HG03571 (cell line): ENCODE data around the gene BUD23.
"Not testable (repeated sequence)": the region's sequence is repeated elsewhere in the genome, so short reads cannot be mapped to it uniquely, and the experiment has no call there.

Experiments
- ATAC-seq: cut with Tn5 transposase; IDR thresholded peaks from one replicate; pipeline ENCODE4 v1.9.1; 2021; ENCODE audit not compliant: unreplicated experiment

BUD23 gene

DNA sequence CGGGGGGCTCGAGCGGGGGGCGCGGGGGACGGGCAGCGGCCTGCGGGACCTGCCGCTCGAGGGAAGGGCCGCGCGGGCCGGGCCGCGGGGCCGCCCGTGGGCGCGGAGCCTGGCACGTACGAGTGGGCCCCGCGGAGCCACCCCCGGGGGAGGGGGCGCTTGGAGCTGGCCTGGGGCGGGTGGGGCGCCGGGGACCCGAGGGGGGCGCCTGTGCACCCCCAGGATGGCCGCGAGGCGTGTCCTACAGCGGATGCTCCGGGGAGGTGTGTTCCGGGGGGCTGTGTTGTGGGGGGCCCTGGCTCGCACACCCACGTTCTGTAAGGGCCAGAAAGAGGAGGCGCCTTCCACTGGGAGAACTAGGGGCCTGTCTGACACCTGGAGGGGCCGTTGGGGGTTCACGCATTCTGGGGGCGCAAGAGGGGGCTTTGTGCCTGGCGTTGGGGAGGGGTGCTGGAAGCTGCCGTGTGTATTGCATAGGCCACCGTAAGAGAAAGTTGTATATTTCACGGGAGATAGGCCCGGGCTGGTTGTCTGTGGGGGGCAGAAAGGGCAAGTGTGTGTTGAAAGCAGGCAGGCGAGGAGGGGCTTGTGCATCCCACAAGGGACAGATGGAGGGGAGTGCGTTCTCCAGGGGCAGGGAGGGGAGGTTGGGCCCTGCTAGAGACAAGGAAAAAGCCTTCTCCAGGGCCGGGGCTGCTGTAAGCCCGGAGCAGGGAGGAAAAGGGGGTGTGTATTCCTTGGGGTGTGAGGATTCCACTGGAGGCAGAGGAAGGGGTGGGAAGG is 15.1 kb upstream of the BUD23 start:
- ATAC-seq = no peak

DNA sequence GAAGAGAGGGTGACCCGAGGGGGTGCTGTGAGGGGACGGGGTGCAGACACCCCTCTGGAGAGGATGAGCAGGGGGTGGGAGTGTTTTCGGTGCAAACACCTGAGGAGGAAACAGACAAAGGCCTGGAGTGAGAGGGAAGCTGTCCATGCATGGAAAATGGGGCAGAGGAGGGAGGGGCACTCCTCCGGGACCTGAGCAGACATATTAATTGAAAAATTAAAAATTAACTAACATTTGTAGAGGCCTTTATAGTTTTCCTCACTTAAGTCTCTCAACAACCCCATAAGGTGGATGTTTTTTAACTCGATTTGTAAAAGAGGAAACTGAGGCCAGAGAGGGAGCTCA is 14.5 kb upstream of the BUD23 start:
- ATAC-seq = no peak

- no peak for ATAC-seq
Observed at GRCh38 chr7:73669288-73669701, 14.1 kb upstream of the BUD23 start.

DNA sequence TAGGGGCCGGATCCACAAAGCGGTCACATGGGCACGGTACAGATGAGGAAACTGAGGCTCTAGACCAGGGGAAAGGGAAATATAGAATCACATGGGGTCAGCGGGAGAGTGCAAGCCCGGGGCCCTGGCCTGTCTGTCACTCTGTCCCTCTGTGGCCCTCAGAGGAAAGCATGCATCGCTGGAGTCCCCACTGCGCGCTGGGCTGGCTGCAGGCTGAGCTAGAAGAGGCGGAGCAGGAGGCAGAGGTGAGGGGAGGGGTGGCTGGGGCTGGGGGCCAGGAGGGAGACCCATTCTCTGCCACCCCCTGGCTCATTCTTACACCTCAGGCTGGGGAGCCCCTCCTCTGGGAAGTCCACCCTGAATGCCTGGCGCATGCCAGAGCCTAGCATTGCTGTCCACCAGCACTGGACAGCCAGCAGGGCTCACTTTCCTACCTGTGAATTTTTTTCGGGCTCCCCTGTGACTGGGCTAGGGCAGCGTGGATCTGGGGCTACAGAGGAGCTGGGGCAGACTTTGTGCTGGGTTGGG is 13.5 kb upstream of the BUD23 start:
- ATAC-seq = no peak

DNA sequence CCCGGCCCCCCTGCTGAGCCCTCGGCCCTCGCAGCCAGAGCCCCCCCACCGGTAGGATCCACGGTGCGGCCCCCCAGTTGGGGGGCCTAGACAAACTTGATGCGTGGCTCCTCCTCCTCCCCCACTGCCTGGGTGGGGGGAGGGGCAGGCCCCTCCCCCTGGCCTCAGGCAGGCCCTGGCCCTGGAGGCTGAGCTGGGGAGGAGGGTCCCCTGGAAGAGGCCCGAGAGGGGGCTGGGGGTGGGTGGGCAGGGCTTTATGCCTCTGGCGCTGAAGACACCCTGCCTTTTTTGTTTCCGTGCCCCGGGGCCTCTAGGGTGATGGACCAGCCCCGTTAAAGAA is 12.1 kb upstream of the BUD23 start:
- no peak for ATAC-seq

- no peak for ATAC-seq
Observed at GRCh38 chr7:73671857-73672445, 11.4 kb upstream of the BUD23 start.

DNA sequence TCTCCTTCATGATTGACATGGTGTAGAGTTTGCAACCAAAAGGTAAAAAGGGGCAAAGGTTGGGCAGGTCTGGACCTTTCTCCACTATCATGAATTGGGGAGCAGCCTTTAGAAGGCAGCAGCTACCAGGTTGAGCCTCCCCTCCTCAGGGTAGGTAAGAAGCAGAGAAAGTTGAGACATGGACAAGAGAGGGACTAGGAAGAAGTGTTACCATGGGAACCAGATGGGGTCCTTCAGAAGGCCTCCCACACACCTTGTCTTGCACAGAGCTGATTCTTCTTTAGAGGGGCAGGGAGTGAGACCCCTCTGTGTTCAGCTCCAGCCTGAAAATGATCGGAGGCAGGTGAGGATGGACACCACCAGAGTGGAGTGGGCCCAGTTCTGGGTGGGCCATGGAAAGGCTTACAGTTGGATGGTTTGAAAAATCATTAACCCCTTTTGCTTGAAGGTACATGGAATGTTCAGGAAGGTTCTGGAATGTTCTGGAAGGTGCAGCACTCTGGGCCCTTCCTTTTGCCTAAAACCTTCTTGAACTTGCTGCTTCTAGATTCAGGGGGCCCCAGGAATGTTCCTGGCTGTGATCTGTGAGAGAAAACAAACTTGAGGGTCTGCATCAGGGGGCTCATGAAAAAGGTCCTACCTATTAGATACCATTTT is 8.8 kb upstream of the BUD23 start:
- ATAC-seq = no peak

DNA sequence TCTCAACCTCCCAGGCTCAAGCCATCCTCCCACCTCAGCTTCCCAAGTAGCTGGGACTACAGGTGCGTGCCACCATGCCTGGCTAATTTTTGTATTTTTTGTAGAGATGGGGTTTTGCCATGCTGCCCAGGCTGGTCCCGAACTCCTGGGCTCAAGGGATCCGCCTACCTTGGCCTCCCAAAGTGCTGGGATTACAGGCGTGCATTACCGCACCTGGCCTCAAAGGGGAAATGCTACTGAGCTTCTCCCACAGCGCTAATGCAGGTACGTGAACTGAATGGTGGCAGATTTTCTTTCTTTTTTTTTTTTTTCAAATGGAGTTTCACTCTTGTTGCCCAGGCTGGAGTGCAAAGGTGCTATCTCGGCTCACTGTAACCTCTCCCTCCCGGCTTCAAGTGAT is 7.3 kb upstream of the BUD23 start:
- ATAC-seq = not testable (repeated sequence)

DNA sequence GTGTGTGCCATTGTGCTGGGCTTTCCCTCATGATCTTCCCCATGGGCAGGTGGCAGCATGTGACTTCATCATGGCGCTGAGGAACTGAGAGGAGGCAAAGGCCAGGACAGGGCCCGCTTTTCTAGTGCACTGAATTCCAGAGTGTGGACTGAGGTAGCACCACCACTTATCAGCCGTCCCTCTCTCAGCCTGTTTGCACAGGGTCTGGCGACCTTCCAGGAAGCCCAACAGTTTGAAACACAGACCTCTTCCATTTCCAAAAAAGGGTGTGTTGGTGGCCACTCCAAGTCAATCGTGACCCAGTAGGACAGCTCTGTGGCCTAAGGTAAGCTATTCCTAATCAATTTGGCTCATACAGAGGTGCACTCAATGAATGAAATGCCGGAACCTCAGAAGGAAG is 4.5 kb upstream of the BUD23 start:
- no peak for ATAC-seq

DNA sequence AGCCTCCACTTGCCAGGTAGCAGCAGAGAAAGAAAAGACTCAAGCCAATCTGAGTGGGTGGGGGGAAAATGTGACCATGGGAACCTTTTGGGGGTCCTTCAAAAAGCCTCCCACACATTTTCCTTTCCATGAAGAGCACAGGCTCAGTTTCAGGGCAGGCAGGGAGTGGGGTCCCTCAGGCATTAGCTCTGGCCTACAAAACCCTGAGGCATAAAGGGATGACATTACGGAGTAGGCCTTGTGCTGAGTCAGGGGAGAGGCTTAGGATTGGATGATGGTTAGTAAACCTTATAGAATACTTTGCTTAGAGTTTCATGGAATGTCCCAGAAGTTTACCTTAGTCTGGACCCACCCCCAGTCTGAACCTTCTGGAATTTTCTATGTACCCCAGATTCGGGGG is 3.7 kb upstream of the BUD23 start:
- no peak for ATAC-seq

GRCh38 chr7:73680501-73680900 is 2.9 kb upstream of the BUD23 start:
- no peak for ATAC-seq

DNA sequence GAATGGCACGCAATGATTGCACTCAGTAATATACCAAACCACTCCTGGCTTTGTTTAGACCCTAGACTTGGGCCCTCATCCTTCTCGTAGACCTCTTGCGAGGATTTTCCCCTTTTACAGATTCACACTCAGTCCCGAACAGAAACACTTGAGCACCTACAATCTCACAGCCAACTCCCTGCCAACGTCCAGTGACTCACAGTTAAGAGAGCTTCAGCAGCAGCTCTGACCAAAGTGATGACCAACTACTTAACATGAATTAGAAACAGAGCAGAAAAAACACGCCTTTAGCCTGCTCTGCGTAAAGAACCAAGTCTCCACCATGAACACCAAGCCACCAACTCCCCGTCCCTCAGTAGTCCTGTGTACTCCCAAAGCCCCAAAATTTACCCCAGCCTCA is 2.4 kb upstream of the BUD23 start:
- ATAC-seq = no peak

DNA sequence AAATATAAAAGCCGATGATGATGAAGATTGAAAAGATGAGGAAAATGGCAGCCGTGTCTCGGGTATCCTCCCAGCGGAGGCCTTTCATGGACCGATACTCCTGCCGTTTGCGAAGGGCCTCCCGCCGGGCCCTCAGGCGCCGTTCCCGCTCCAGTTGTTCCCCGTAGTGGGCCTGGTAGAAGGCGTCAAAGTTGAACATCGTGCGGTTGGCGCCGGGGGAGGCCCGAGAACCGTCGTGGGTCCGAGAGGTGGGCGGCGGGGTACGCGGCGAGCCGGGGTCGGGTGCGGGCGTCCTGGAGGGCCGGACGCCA is 697 bp upstream of the BUD23 start:
- ATAC-seq = no peak

DNA sequence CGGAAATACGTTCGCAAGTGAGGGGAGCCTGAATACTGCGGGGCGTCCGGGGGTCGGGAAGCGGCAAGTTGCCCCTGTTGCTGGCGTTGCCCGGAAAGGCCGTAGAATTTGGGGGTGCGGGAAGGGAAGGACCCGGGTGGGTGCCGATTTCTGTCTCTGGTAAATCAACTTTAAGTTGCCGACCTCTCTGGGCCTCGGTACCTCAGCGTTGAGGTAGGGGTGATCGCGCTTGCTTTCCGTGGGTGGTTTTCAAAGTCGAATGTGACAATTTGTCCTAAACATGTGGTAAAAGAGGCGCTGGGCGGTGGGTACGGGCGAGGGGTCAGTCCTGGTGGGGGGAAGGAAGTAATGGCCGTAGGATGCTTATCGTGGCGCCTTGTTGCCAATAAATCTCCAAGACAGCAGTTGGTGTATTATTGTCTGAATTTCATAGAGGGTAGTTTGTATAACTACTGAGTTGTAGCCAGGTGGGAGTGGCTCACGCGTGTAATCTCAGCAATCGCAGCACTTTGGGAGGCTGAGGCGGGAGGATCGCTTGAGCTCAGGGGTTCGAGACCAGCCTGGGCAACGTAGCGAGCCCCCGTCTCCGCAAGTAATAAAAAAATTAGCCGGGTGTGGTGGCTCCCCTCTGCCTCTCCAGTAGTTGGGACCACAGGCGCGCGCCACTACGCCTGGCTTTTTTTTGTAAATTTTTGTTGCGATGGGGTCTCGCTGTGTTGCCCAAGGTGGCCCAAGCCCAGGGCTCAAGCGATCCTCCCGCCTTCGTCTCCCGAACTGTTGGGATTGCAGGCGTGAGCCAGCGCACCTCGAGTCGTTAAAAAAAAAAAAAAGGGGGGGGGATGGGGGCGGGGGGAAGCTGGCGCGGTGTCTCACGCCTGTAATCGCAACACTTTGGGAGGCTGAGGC is 644 bp downstream of the BUD23 start:
- peak; percentile 3 for ATAC-seq

DNA sequence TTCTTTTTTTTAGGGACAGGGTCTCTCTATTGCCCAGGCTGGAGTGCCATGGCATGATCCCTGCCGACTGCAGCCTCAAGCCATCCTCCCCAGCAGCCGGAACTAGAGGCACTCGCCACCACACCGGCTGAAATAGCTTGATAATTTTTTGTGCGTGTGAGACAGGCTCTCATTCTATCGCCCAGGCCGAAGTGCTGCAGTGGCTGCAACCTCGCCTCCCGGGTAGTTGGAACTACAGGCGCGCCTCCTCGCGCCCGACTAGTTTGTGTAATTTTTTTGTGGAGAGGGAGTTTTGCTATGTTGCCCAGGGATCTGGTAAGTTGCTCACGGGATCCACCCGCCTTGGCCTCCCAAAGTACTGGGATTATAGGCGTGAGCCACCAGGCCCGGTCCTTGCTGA is 1.9 kb downstream of the BUD23 start:
- ATAC-seq = no peak

GRCh38 chr7:73688288-73688687 is 4.9 kb downstream of the BUD23 start:
- ATAC-seq = no peak

DNA sequence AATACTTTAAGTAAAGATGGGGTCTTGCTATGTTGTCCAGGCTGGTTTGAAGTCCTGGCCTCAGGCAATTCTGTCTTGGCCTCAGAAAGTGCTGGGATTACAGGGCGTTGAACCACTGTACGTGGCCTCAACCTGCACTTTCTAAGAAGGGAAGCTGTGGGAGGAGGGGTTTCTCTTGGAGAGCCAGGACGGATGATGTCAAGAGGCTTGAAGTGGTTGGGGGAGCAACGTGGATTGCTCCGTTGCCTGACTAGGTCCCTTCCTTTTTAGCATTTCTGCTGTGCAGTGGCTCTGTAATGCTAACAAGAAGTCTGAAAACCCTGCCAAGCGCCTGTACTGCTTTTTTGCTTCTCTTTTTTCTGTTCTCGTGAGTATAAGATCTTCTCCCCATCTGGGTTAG is 7.2 kb downstream of the BUD23 start:
- ATAC-seq = no peak

- ATAC-seq = no peak
Observed at GRCh38 chr7:73696372-73696771, 13.0 kb downstream of the BUD23 start.

GRCh38 chr7:73698410-73698809 is 15.0 kb downstream of the BUD23 start:
- no peak for ATAC-seq

- ATAC-seq = no peak
Observed at GRCh38 chr7:73699370-73700068, 16.1 kb downstream of the BUD23 start.

GRCh38 chr7:73700069-73700423 is 16.6 kb downstream of the BUD23 start:
- no peak for ATAC-seq
